NB4 (cell line): Measurements from ENCODE around the gene ABCF2.
A peak's percentile ranks its signal among the peaks of the same experiment; 100 is the strongest.

Experiments used
- DNase-seq: peaks from one replicate; pipeline ENCODE4 v3.0.0; 2010; ENCODE audit warnings: low read depth
- H3K4me3 ChIP-seq: one replicate; pipeline ENCODE4 v1.5.1; 2011; ENCODE audit warnings: mild to moderate bottlenecking, low read depth, low read length, moderate library complexity
- MYC ChIP-seq: IDR thresholded peaks from 2 replicates; pipeline ENCODE4 v1.6.1; 2011; ENCODE audit warnings: low read depth, low read length
- POLR2A ChIP-seq: IDR thresholded peaks from 2 replicates; pipeline ENCODE4 v1.6.1; 2011; ENCODE audit warnings: mild to moderate bottlenecking; ENCODE audit not compliant: insufficient read length; ENCODE audit errors: extremely low read depth
- TF ChIP-seq, protein P1 (sequence below): IDR thresholded peaks from one replicate; pipeline ENCODE4 v1.5.1; 2012; ENCODE audit warnings: low read depth, low read length
- TF ChIP-seq, protein P2 (sequence below): IDR thresholded peaks from 2 replicates; pipeline ENCODE4 v1.6.1; 2011; ENCODE audit warnings: low read depth, low read length

The ABCF2 gene

GRCh38 chr7:151168003-151168786 is 58.8 kb downstream of the ABCF2 start:
- no peak overlapping the region for H3K4me3 ChIP-seq
- DNase-seq, result peak; percentile 64
- TF ChIP-seq, protein P1, sequence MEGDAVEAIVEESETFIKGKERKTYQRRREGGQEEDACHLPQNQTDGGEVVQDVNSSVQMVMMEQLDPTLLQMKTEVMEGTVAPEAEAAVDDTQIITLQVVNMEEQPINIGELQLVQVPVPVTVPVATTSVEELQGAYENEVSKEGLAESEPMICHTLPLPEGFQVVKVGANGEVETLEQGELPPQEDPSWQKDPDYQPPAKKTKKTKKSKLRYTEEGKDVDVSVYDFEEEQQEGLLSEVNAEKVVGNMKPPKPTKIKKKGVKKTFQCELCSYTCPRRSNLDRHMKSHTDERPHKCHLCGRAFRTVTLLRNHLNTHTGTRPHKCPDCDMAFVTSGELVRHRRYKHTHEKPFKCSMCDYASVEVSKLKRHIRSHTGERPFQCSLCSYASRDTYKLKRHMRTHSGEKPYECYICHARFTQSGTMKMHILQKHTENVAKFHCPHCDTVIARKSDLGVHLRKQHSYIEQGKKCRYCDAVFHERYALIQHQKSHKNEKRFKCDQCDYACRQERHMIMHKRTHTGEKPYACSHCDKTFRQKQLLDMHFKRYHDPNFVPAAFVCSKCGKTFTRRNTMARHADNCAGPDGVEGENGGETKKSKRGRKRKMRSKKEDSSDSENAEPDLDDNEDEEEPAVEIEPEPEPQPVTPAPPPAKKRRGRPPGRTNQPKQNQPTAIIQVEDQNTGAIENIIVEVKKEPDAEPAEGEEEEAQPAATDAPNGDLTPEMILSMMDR, result peak; percentile 66
- TF ChIP-seq MYC (no peak), POLR2A (no peak)
- TF ChIP-seq, protein P2, sequence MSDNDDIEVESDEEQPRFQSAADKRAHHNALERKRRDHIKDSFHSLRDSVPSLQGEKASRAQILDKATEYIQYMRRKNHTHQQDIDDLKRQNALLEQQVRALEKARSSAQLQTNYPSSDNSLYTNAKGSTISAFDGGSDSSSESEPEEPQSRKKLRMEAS, result no peak

DNA sequence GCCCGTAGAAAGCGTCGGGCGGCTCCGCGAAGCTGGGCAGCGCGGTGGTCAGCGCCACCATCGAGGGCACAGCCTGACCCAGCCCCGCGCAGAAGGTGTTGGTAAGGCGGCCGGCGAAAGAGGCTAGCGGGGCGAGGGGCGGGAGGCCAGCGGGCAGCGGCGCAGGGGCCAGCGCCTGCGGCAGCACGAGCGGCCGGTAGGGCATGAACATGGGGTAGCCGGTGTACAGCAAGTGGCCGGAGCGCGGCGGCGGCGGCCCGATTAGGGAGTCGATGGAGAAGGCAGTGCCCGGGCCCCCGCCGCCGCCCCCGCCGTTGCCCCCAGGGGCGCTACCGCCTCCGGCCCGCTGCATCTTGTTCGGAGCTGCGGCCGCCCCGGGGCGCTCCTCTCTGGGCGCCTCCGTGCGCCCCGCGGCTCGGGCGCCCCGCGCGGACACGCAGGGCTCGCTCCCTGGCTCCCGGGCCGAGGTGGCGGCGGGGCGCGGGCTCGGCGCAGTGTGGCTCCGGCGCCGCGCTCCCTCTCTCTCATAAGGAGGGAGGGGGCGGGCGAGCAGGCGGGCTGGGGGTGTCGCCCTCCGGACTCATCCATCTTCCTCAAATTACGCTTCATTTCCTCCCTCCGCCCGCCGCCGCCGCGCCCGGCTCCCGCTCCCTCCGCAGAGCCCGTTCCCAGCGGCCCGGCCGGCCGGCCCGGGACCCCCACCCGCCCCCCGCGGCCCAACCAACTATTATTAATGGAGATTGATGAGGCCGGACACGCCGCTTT is 59.6 kb downstream of the ABCF2 start, which contains the start of gene GBX1:
Gene GBX1 (minus strand): TSS at position 498 of the 765 bp plus-strand sequence. CDS start 146 bp downstream, at position 352.
- H3K4me3 ChIP-seq, result no peak within 1 kb of the TSS
- TF ChIP-seq MYC (no peak), POLR2A (no peak)
- TF ChIP-seq, protein P2, result no peak
- TF ChIP-seq, protein P1, result no peak
- DNase-seq, result no peak

- no peak for DNase-seq
- TF ChIP-seq, protein P1, result no peak
- TF ChIP-seq, protein P2, result no peak
- no peak for TF ChIP-seq POLR2A
- H3K4me3 ChIP-seq, result no peak overlapping the region
These were observed 60.3 kb downstream of the ABCF2 start for GRCh38 chr7:151166629-151167196.
